ENCODE measurements around the gene KCNJ11. TPM values are rescaled to one million over a fixed set of nuclear protein-coding genes. Genes with fewer than 3 reads are reported as not detected.

The KCNJ11 gene
- total and polyA plus RNA-seq, 8 donors = 1.5 to 22.9 (median 7.2) TPM; not detected in 1

DNA sequence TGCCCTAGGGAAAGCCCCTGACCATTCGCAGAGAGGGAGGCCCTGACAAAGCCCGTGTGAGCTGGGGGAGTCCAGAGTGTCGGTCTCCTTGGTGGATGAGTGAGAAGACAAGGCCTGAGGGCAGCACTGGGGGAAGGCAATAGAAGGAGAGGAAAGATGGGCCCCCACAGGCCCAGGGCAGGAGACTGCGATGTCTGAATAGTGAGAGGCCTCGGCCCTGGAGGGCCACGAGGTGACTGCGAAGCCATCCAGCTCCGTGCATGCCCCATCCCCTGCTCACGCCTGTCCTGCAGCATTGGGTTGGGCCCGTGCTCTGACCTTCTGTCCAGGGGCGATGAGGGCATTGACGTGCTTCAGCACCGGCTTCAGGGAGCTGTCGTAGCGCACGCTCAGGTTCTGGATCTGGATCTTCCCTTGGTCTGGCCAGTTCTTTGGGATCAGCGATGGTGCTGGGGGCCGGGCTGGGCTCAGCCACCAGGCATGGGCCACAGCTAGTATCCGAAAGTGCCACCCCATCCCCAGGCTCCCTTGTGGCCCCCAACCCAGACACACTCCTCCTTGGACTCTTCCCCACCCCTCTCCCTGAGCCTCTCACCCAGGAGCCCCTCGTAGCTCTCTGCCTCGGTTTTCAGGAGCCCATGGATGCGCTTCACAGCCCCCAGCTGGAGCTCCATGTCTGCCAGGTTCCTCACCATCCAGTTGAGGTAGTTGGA lies 8.3 kb upstream of the KCNJ11 start:
- no peaks in the 10 kb centered on the region for H3K9me3 ChIP-seq
- no peaks in the 10 kb centered on the region for H3K36me3 ChIP-seq
- intact Hi-C loops (cut with DNase I; ENCODE audit: low total_unique reads) = no loop called here
- DNase-seq = no peak
- H3K4me1 ChIP-seq = no peaks in the 10 kb centered on the region
- H3K4me3 ChIP-seq = no peak overlapping the region
- H3K27ac ChIP-seq = no peak overlapping the region
- H3K27me3 ChIP-seq = no peaks in the 10 kb centered on the region
- WGBS, 5 donors = 89 to 93% (median 92%) methylated on average over 18 to 22 of the region's 22 CpGs
- TF ChIP-seq EP300 (IDR thresholded peaks at IDR 0.05) = no peak
- TF ChIP-seq POLR2AphosphoS5 (IDR thresholded peaks at IDR 0.05) = no peak
- TF ChIP-seq POLR2A (IDR thresholded peaks at IDR 0.05) = no peak
- TF ChIP-seq, protein P1, sequence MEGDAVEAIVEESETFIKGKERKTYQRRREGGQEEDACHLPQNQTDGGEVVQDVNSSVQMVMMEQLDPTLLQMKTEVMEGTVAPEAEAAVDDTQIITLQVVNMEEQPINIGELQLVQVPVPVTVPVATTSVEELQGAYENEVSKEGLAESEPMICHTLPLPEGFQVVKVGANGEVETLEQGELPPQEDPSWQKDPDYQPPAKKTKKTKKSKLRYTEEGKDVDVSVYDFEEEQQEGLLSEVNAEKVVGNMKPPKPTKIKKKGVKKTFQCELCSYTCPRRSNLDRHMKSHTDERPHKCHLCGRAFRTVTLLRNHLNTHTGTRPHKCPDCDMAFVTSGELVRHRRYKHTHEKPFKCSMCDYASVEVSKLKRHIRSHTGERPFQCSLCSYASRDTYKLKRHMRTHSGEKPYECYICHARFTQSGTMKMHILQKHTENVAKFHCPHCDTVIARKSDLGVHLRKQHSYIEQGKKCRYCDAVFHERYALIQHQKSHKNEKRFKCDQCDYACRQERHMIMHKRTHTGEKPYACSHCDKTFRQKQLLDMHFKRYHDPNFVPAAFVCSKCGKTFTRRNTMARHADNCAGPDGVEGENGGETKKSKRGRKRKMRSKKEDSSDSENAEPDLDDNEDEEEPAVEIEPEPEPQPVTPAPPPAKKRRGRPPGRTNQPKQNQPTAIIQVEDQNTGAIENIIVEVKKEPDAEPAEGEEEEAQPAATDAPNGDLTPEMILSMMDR (IDR thresholded peaks at IDR 0.05) = no peak

DNA sequence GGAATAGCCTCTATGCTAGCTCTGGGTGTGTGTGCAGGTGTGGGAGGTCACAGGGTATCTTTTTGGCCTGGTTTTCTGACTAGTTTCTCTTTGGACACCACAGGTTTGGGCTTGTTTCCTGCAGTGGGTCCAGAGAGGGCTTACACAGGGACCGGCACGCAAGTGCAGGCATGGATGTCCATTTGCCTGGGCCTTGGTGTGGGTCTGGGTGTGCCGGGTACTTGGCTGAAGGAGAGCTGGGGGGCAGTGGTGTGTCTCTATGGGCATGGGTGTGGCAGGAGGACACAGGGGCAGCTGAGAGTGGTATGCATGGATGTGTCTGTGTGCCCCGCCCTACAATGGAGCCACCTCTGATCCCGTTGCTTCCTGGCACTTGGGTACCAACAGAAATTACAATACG lies 7.5 kb upstream of the KCNJ11 start:
- H3K4me1 ChIP-seq = no peaks in the 10 kb centered on the region
- TF ChIP-seq POLR2AphosphoS5 (IDR thresholded peaks at IDR 0.05) = no peak
- TF ChIP-seq, protein P1 (IDR thresholded peaks at IDR 0.05) = no peak
- no peak for TF ChIP-seq EP300 (IDR thresholded peaks at IDR 0.05)
- TF ChIP-seq POLR2A (IDR thresholded peaks at IDR 0.05) = no peak
- intact Hi-C loops (cut with DNase I; ENCODE audit: low total_unique reads) = no loop called here
- H3K27ac ChIP-seq = no peak overlapping the region
- no peaks in the 10 kb centered on the region for H3K36me3 ChIP-seq
- H3K27me3 ChIP-seq = no peaks in the 10 kb centered on the region
- no peaks in the 10 kb centered on the region for H3K9me3 ChIP-seq
- no peak for DNase-seq
- 81 to 95% (median 85%) methylated on average over 5 to 6 of the region's 6 CpGs for WGBS, 5 donors
- H3K4me3 ChIP-seq = no peak overlapping the region

DNA sequence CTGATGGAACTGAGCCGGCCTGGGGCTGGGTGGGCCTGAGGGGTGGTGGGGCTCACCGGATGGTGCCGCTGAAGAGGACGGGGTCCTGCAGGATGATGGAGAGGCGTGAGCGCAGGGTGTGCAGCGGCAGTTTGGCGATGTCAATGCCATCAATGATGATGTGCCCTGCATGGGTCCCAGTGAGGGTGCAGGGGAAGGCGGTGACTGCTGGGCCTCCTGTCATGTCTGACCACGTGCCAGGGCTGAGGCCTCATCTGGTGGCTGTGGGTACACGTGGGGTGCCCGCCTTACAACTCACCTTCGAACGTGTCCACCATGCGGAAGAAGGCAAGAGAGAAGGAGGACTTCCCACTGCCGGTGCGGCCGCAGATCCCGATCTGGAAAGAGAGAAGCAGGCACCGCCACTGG lies 7.1 kb upstream of the KCNJ11 start:
- H3K36me3 ChIP-seq = no peaks in the 10 kb centered on the region
- TF ChIP-seq POLR2A (IDR thresholded peaks at IDR 0.05) (no peak), EP300 (IDR thresholded peaks at IDR 0.05) (no peak), POLR2AphosphoS5 (IDR thresholded peaks at IDR 0.05) (no peak)
- H3K4me3 ChIP-seq = no peak overlapping the region
- intact Hi-C loops (cut with DNase I; ENCODE audit: low total_unique reads) = no loop called here
- no peak overlapping the region for H3K27ac ChIP-seq
- DNase-seq = no peak
- no peaks in the 10 kb centered on the region for H3K27me3 ChIP-seq
- H3K4me1 ChIP-seq = no peaks in the 10 kb centered on the region
- no peaks in the 10 kb centered on the region for H3K9me3 ChIP-seq
- 89 to 93% (median 90%) methylated on average over 20 of the region's 20 CpGs for WGBS, 5 donors

DNA sequence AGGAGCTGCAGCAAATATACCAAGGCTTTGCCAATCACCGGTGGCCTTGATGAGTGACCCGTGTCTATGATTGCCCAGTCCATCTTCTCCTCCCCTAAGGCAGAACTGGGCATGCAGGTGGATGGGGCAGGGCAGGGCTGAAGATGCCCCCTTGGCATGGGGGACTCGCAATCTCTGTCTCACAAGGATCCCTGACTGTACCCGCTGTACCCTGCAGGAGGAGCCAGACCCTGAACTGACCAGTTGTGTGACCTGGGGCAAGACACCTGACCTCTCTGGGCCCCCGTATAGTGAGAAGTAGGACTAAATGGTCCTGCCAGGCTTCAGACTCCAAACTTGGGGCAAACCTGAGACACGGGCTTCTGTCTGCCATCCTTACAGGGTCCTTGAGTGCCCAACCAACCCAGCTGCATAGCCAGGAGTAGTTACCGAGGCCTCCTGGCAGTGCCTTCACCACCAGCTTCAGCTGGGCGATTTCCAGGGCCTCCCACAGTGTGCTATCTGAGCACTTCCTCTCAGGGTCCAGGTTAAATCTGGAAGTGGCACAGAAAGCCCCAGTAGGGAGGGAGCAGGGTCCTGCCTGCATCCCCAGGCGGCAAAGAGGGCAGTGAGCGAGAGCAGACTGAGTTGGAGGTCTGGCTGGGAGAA lies 6.4 kb upstream of the KCNJ11 start:
- Histone ChIP-seq H3K9me3 (no peaks in the 10 kb centered on the region), H3K27me3 (no peaks in the 10 kb centered on the region), H3K4me1 (peaks cover 2 to 4% (median 3%) of the 10 kb centered on the region in 4 donors), H3K27ac (no peak overlapping the region), H3K4me3 (no peak overlapping the region), H3K36me3 (no peaks in the 10 kb centered on the region)
- 85 to 92% (median 87%) methylated on average over 6 to 10 of the region's 10 CpGs for WGBS, 5 donors
- TF ChIP-seq POLR2A (IDR thresholded peaks at IDR 0.05) = no peak
- TF ChIP-seq, protein P1 (IDR thresholded peaks at IDR 0.05) = no peak
- no peak for DNase-seq
- intact Hi-C loops (cut with DNase I; ENCODE audit: low total_unique reads) = no loop called here

DNA sequence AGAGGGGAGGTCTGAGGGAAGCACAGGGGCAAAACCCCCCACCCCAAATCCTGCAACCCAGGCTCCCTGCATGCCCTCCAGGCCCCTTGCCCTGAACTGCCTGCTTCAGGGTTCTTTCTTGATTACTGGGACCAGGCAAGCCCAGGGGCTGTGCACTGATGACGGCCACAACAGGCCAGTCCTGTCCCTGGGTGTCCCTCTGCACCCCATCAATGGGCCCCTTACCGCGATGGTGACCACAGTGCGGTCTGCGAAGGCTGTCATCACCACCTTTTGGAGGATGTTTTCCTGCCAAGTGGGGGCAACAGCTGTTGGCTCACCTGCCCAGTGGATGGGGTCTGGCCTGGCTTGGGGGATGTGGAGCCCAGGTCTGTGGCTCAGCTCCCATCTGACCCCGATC lies 5.0 kb upstream of the KCNJ11 start:
- H3K27ac ChIP-seq = no peak overlapping the region
- H3K9me3 ChIP-seq = no peaks in the 10 kb centered on the region
- peaks cover 0 to 4% (median 0%) of the 10 kb centered on the region in 3 donors for H3K27me3 ChIP-seq
- no peak for TF ChIP-seq POLR2AphosphoS5 (IDR thresholded peaks at IDR 0.05)
- no peak for TF ChIP-seq POLR2A (IDR thresholded peaks at IDR 0.05)
- TF ChIP-seq, protein P1 (IDR thresholded peaks at IDR 0.05) = no peak
- TF ChIP-seq EP300 (IDR thresholded peaks at IDR 0.05) = no peak
- peaks cover 4 to 14% (median 12%) of the 10 kb centered on the region in 4 donors for H3K4me1 ChIP-seq
- H3K4me3 ChIP-seq = no peak overlapping the region
- no peak for DNase-seq
- WGBS, 5 donors = 79 to 100% (median 86%) methylated on average over 2 to 6 of the region's 6 CpGs
- intact Hi-C loops (cut with DNase I; ENCODE audit: low total_unique reads) = no loop called here
- no peaks in the 10 kb centered on the region for H3K36me3 ChIP-seq
